ENCODE measurements around the gene TRMT1L. TPM values are rescaled to one million over a fixed set of nuclear protein-coding genes. Genes with fewer than 3 reads are reported as not detected.
A peak's percentile ranks its signal among the peaks of the same experiment; 100 is the strongest.

Gene TRMT1L
- polyA plus RNA-seq, 3 donors: 5.0 to 11.5 (median 7.4) TPM

DNA sequence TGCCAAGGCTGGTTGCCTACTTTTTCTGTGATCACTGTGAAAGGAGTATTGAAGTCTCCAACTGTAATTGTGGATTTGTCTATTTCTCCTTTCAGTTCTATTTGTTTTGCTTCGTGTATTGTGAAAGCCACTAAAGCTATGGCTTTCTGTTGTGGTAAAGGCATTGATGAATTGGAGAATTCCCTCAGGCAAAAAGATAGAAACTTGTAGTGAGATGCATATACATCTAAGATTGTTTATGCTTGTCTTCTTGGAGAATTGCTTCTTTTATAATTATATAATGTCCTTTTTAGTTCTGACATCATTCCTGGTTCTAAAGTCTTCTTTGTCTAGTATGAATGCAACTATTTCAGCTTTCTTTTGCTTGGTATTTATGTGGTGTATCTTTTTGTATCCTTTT is 37.0 kb upstream of the TRMT1L start:
- no peak overlapping the region for H3K4me2 ChIP-seq (replicated peaks; ENCODE audit: extremely low read depth, low read length, poor library complexity, severe bottlenecking)
- no CpG with 5 or more reads among the region's 1 CpG for WGBS (ENCODE audit: insufficient coverage)
- H3K79me2 ChIP-seq (ENCODE audit: insufficient read depth, low read length): no peaks in the 10 kb centered on the region
- H3K9me3 ChIP-seq (replicated peaks in 1 of 2; ENCODE audit: control insufficient read depth in 1 of 2, insufficient read depth in 1 of 2, low read length in 2 of 2): peaks cover 0 to under 1% of the 10 kb centered on the region in 2 donors
- intact Hi-C loops (cut with micrococcal nuclease): no loop called here
- H3K9ac ChIP-seq (ENCODE audit: insufficient read depth, low read length, poor library complexity, severe bottlenecking): no peak overlapping the region
- H3K36me3 ChIP-seq (replicated peaks in 1 of 2; ENCODE audit: control insufficient read depth in 1 of 2, insufficient read depth in 2 of 2, low read length in 2 of 2): no peaks in the 10 kb centered on the region
- peaks cover 10 to 21% (median 14%) of the 10 kb centered on the region in 7 donors for H3K9me3 Mint-ChIP-seq
- H2AFZ ChIP-seq (ENCODE audit: insufficient read depth, low read depth, low read length, poor library complexity, severe bottlenecking): no peak overlapping the region
- H3K4me1 Mint-ChIP-seq: peaks cover 4% of the 10 kb centered on the region
- no peak for DNase-seq
- no peaks in the 10 kb centered on the region for H3K4me1 ChIP-seq (ENCODE audit: control insufficient read depth in 1 of 2, insufficient read depth in 2 of 2, low read length in 2 of 2)
- no peak overlapping the region for H3K4me3 ChIP-seq (replicated peaks in 1 of 3; ENCODE audit: low read depth in 2 of 3, low read length in 3 of 3)
- no peaks in the 10 kb centered on the region for H4K20me1 ChIP-seq (ENCODE audit: insufficient read depth, low read length)
- TF ChIP-seq, protein P1, sequence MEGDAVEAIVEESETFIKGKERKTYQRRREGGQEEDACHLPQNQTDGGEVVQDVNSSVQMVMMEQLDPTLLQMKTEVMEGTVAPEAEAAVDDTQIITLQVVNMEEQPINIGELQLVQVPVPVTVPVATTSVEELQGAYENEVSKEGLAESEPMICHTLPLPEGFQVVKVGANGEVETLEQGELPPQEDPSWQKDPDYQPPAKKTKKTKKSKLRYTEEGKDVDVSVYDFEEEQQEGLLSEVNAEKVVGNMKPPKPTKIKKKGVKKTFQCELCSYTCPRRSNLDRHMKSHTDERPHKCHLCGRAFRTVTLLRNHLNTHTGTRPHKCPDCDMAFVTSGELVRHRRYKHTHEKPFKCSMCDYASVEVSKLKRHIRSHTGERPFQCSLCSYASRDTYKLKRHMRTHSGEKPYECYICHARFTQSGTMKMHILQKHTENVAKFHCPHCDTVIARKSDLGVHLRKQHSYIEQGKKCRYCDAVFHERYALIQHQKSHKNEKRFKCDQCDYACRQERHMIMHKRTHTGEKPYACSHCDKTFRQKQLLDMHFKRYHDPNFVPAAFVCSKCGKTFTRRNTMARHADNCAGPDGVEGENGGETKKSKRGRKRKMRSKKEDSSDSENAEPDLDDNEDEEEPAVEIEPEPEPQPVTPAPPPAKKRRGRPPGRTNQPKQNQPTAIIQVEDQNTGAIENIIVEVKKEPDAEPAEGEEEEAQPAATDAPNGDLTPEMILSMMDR (IDR thresholded peaks at IDR 0.05): no peak
- no peak overlapping the region for H3K27ac Mint-ChIP-seq
- H3K27me3 Mint-ChIP-seq (ENCODE audit: low read depth in 3 of 3): peaks cover 0 to 2% (median 0%) of the 10 kb centered on the region in 3 donors
- no peak overlapping the region for H3K27ac ChIP-seq (ENCODE audit: low read depth in 1 of 2, low read length in 2 of 2)
- H3K27me3 ChIP-seq (ENCODE audit: control insufficient read depth in 2 of 2, insufficient read depth in 2 of 2, low read length in 2 of 2): no peaks in the 10 kb centered on the region
- no peak overlapping the region for H3K4me3 Mint-ChIP-seq
- H3K36me3 Mint-ChIP-seq: peaks cover 16 to 30% of the 10 kb centered on the region in 2 donors

DNA sequence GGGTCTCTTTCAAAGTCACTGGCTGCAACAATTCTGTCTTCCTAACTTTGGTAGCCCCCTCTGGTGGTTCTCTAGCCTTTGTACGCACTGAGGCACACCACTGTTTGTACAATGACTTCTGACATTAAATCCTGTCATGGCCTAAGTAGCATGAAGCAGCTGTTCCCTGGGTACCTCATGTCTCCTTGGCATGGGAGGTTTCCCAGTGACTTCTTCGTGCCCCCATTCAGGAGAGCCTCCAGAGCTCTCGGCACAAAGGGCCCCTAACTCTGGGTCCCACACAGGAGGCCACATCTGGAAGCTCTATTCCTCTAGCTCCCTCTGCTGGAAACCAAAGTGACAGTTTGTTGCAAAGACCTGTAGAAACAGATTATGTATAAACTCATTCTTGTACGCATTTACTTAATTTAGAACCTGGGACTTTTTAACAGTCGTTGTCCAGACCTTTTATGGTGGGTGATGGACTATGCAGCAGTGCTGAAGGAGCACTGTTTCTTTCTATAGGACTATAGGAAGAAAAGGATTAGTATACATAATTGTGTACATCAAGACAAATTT is 13.6 kb upstream of the TRMT1L start:
- TF ChIP-seq, protein P1 (IDR thresholded peaks at IDR 0.05): peak; percentile 74
- Histone ChIP-seq H3K9ac (ENCODE audit: insufficient read depth, low read length, poor library complexity, severe bottlenecking) (no peak overlapping the region), H3K4me2 (replicated peaks; ENCODE audit: extremely low read depth, low read length, poor library complexity, severe bottlenecking) (peak overlapping the region; percentile 33), H3K79me2 (ENCODE audit: insufficient read depth, low read length) (no peaks in the 10 kb centered on the region), H3K36me3 (replicated peaks in 1 of 2; ENCODE audit: control insufficient read depth in 1 of 2, insufficient read depth in 2 of 2, low read length in 2 of 2) (peaks cover 0 to 14% of the 10 kb centered on the region in 2 donors), H4K20me1 (ENCODE audit: insufficient read depth, low read length) (no peaks in the 10 kb centered on the region), H3K4me1 (ENCODE audit: control insufficient read depth in 1 of 2, insufficient read depth in 2 of 2, low read length in 2 of 2) (peaks cover 0 to 5% of the 10 kb centered on the region in 2 donors), H2AFZ (ENCODE audit: insufficient read depth, low read depth, low read length, poor library complexity, severe bottlenecking) (peak overlapping the region; percentile 72), H3K9me3 (replicated peaks in 1 of 2; ENCODE audit: control insufficient read depth in 1 of 2, insufficient read depth in 1 of 2, low read length in 2 of 2) (no peaks in the 10 kb centered on the region), H3K27me3 (ENCODE audit: control insufficient read depth in 2 of 2, insufficient read depth in 2 of 2, low read length in 2 of 2) (no peaks in the 10 kb centered on the region), H3K27ac (ENCODE audit: low read depth in 1 of 2, low read length in 2 of 2) (no peak overlapping the region), H3K4me3 (replicated peaks in 1 of 3; ENCODE audit: low read depth in 2 of 3, low read length in 3 of 3) (peak overlapping the region in 1 of 3 experiments; percentile 27)
- intact Hi-C loops (cut with micrococcal nuclease): no loop called here
- Mint-ChIP-seq H3K9me3 (no peaks in the 10 kb centered on the region), H3K4me3 (no peak overlapping the region), H3K27me3 (ENCODE audit: low read depth in 3 of 3) (peaks cover 0 to 1% (median 0%) of the 10 kb centered on the region in 3 donors), H3K36me3 (peaks cover 28 to 32% of the 10 kb centered on the region in 2 donors), H3K4me1 (peaks cover 3% of the 10 kb centered on the region), H3K27ac (no peak overlapping the region)
- WGBS (ENCODE audit: insufficient coverage): 15% methylated on average over 3 of the region's 5 CpGs
- DNase-seq: peak; percentile 17 to 48 (median 40)

Data from CD14-positive monocyte (primary cell).